Activated CD8-positive, alpha-beta T cell treated with anti-CD3 and anti-CD28 coated beads for 36 hours (primary cell): ENCODE data around the gene VCAN. TPM values are rescaled to one million over a fixed set of nuclear protein-coding genes. Genes with fewer than 3 reads are reported as not detected.

Experiments used
- ATAC-seq: fragments of 200-7000 bp; cut with Tn5 transposase; one replicate; pipeline ENCODE4 v1.10.0; 2021; ENCODE audit warnings: mild to moderate bottlenecking, moderate library complexity
- CTCF ChIA-PET: fragments of 350-600 bp; sonication (Branson Sonifier 250); formaldehyde crosslinking; loops from one replicate; lab custom pipeline; 2021; ENCODE audit warnings: antibody characterized with exemption; lab: Charles Lee
- POLR2A ChIA-PET: fragments of 350-600 bp; sonication (Branson Sonifier 250); formaldehyde crosslinking; loops from one replicate; lab custom pipeline; 2021; ENCODE audit warnings: antibody characterized with exemption; lab: Charles Lee
- DNase-seq: peaks from one replicate; pipeline ENCODE4 v3.0.0-alpha.2; 2020
- H3K27ac Mint-ChIP-seq: one replicate; pipeline ENCODE4 v1.8.0; 2021; ENCODE audit warnings: mild to moderate bottlenecking, mixed read lengths
- H3K27me3 Mint-ChIP-seq: one replicate; pipeline ENCODE4 v1.8.0; 2021; ENCODE audit warnings: mixed read lengths
- H3K36me3 Mint-ChIP-seq: one replicate; pipeline ENCODE4 v1.8.0; 2021; ENCODE audit warnings: low read depth, mixed read lengths
- H3K4me1 Mint-ChIP-seq: one replicate; pipeline ENCODE4 v1.8.0; 2021; ENCODE audit warnings: low read depth, mixed read lengths
- H3K4me3 Mint-ChIP-seq: one replicate; pipeline ENCODE4 v1.8.0; 2021; ENCODE audit warnings: mild to moderate bottlenecking, moderate library complexity, mixed read lengths
- H3K9me3 Mint-ChIP-seq: one replicate; pipeline ENCODE4 v1.8.0; 2021; ENCODE audit warnings: mixed read lengths
- CTCF ChIP-seq: fragments of 200-600 bp; IDR thresholded peaks from one replicate; pipeline ENCODE4 v1.8.0; 2022; ENCODE audit warnings: antibody characterized with exemption, mild to moderate bottlenecking
- intact Hi-C: fragments of 100-400 bp; cut with micrococcal nuclease; formaldehyde crosslinking; loops from one replicate; pipeline ENCODE4 v1.10.0; 2022
- total RNA-seq, 2 experiments: library from RNA; stranded (reverse); gene quantifications; one replicate each; pipeline ENCODE4 v1.2.3, GENCODE V29; 2021

Gene VCAN
- total RNA-seq, 2 experiments from 2014 or later: not detected

GRCh38 chr5:83464261-83464660 is 7.3 kb upstream of the VCAN start:
- no peak overlapping the region for H3K4me3 Mint-ChIP-seq
- CTCF ChIA-PET: no interaction called here
- intact Hi-C loops: no loop called here
- POLR2A ChIA-PET: no interaction called here
- no peak for TF ChIP-seq CTCF
- DNase-seq (no peak), ATAC-seq (no peak)
- no peaks in the 10 kb centered on the region for H3K36me3 Mint-ChIP-seq
- peaks cover 4% of the 10 kb centered on the region for H3K9me3 Mint-ChIP-seq
- H3K27me3 Mint-ChIP-seq: peaks cover 29% of the 10 kb centered on the region
- H3K27ac Mint-ChIP-seq: no peak overlapping the region
- H3K4me1 Mint-ChIP-seq: no peaks in the 10 kb centered on the region

GRCh38 chr5:83467371-83468035 is 4.0 kb upstream of the VCAN start:
- ChIA-PET POLR2A (no interaction called here), CTCF (no interaction called here)
- no peak for DNase-seq
- Mint-ChIP-seq H3K4me3 (no peak overlapping the region), H3K27me3 (peaks cover 59% of the 10 kb centered on the region), H3K36me3 (no peaks in the 10 kb centered on the region), H3K9me3 (peaks cover 4% of the 10 kb centered on the region), H3K4me1 (peaks cover 11% of the 10 kb centered on the region), H3K27ac (no peak overlapping the region)
- intact Hi-C loops: no loop called here
- no peak for TF ChIP-seq CTCF
- no peak for ATAC-seq

- intact Hi-C loops: no loop called here
- DNase-seq (no peak), ATAC-seq (no peak)
- Mint-ChIP-seq H3K27me3 (peaks cover 72% of the 10 kb centered on the region), H3K9me3 (peaks cover under 1% of the 10 kb centered on the region), H3K4me1 (peaks cover 25% of the 10 kb centered on the region), H3K4me3 (no peak overlapping the region), H3K27ac (no peak overlapping the region), H3K36me3 (no peaks in the 10 kb centered on the region)
- no peak for TF ChIP-seq CTCF
- ChIA-PET POLR2A (no interaction called here), CTCF (no interaction called here)
Measured at GRCh38 chr5:83469075-83469474, 2.5 kb upstream of the VCAN start.

- H3K4me3 Mint-ChIP-seq: no peak overlapping the region
- H3K27ac Mint-ChIP-seq: no peak overlapping the region
- peaks cover 77% of the 10 kb centered on the region for H3K27me3 Mint-ChIP-seq
- peaks cover 31% of the 10 kb centered on the region for H3K4me1 Mint-ChIP-seq
- H3K36me3 Mint-ChIP-seq: no peaks in the 10 kb centered on the region
- ChIA-PET POLR2A (no interaction called here), CTCF (interaction anchor here (0.9 kb wide), 1 partner anchor 41 kb away, joined by 3 read pairs; no protein-coding TSS in a partner anchor)
- intact Hi-C loops: loop anchor here (10.0 kb wide), 1 partner anchor 396 kb away; the partner anchor contains the start of genes TMEM167A and XRCC4
- no peak for DNase-seq
- no peaks in the 10 kb centered on the region for H3K9me3 Mint-ChIP-seq
- ATAC-seq: no peak
- no peak for TF ChIP-seq CTCF
Measured at GRCh38 chr5:83470526-83471404, 779 bp upstream of the VCAN start.

- CTCF ChIA-PET: interaction anchor here (0.9 kb wide), 1 partner anchor 42 kb away, joined by 3 read pairs; no protein-coding TSS in a partner anchor
- no peaks in the 10 kb centered on the region for H3K36me3 Mint-ChIP-seq
- DNase-seq (no peak), ATAC-seq (no peak)
- peaks cover 80% of the 10 kb centered on the region for H3K27me3 Mint-ChIP-seq
- no peak for TF ChIP-seq CTCF
- peak overlapping the region; percentile 73 for H3K4me3 Mint-ChIP-seq
- peaks cover 31% of the 10 kb centered on the region for H3K4me1 Mint-ChIP-seq
- POLR2A ChIA-PET: interaction anchor here (0.5 kb wide), 2 partner anchors 133 to 825 kb away, joined by 3 read pairs; no protein-coding TSS in a partner anchor
- intact Hi-C loops: loop anchor here (10.0 kb wide), 1 partner anchor 397 kb away; the partner anchor contains the start of genes TMEM167A and XRCC4
- H3K27ac Mint-ChIP-seq: no peak overlapping the region
- no peaks in the 10 kb centered on the region for H3K9me3 Mint-ChIP-seq
Measured at GRCh38 chr5:83472213-83472507, 616 bp downstream of the VCAN start.
